ENCODE data around the gene SSX5.
"Not testable (repeated sequence)": the region's sequence is repeated elsewhere in the genome, so short reads cannot be mapped to it uniquely, and the experiment has no call there.

SSX5 gene

GRCh38 chrX:48196745-48197201 is at the start of gene SSX5:
TSS of gene SSX5 (minus strand) at chrX:48196795. CDS start at chrX:48195358, 1,437 bp downstream.
- no peak for DNase-seq (ENCODE audit: low read depth)

- DNase-seq (ENCODE audit: low read depth), result not testable (repeated sequence)
Observed at GRCh38 chrX:48224196-48224595, 27.6 kb upstream of the SSX5 start.

GRCh38 chrX:48214341-48214740 is 17.7 kb upstream of the SSX5 start:
- DNase-seq (ENCODE audit: low read depth), result not testable (repeated sequence)

GRCh38 chrX:48190024-48190423 is 6.6 kb downstream of the SSX5 start:
- DNase-seq (ENCODE audit: low read depth), result not testable (repeated sequence)

GRCh38 chrX:48181882-48182281 is 14.7 kb downstream of the SSX5 start:
- not testable (repeated sequence) for DNase-seq (ENCODE audit: low read depth)

- no peak for DNase-seq (ENCODE audit: low read depth)
Observed at GRCh38 chrX:48180811-48181210, 15.8 kb downstream of the SSX5 start.

GRCh38 chrX:48179691-48180090 is 16.9 kb downstream of the SSX5 start:
- DNase-seq (ENCODE audit: low read depth), result no peak

- not testable (repeated sequence) for DNase-seq (ENCODE audit: low read depth)
Observed at GRCh38 chrX:48166322-48166721, 30.3 kb downstream of the SSX5 start.

- DNase-seq (ENCODE audit: low read depth), result no peak
Observed at GRCh38 chrX:48165241-48165640, 31.4 kb downstream of the SSX5 start.

- DNase-seq (ENCODE audit: low read depth), result no peak
Observed at GRCh38 chrX:48156014-48156413, 40.6 kb downstream of the SSX5 start.

GRCh38 chrX:48154796-48155195 is 41.8 kb downstream of the SSX5 start:
- DNase-seq (ENCODE audit: low read depth), result no peak

GRCh38 chrX:48153769-48154168 is 42.8 kb downstream of the SSX5 start:
- no peak for DNase-seq (ENCODE audit: low read depth)

- not testable (repeated sequence) for DNase-seq (ENCODE audit: low read depth)
Observed at GRCh38 chrX:48142697-48143096, 53.9 kb downstream of the SSX5 start.

- DNase-seq (ENCODE audit: low read depth), result not testable (repeated sequence)
Observed at GRCh38 chrX:48141810-48142508, 54.6 kb downstream of the SSX5 start.

GRCh38 chrX:48139076-48139475 is 57.5 kb downstream of the SSX5 start:
- not testable (repeated sequence) for DNase-seq (ENCODE audit: low read depth)

Measured in stimulated activated CD8-positive, alpha-beta memory T cell treated with anti-CD3 and anti-CD28 coated beads, Interleukin-15, amount 100 ng/mL, for 24 hours (primary cell).